GM21390 (cell line): ENCODE measurements around the gene MAP3K5.
"Not testable (repeated sequence)": the region's sequence is repeated elsewhere in the genome, so short reads cannot be mapped to it uniquely, and the experiment has no call there.

Experiments used
- ATAC-seq: cut with Tn5 transposase; IDR thresholded peaks from one replicate; pipeline ENCODE4 v1.9.1; 2021; ENCODE audit not compliant: unreplicated experiment

MAP3K5 gene

DNA sequence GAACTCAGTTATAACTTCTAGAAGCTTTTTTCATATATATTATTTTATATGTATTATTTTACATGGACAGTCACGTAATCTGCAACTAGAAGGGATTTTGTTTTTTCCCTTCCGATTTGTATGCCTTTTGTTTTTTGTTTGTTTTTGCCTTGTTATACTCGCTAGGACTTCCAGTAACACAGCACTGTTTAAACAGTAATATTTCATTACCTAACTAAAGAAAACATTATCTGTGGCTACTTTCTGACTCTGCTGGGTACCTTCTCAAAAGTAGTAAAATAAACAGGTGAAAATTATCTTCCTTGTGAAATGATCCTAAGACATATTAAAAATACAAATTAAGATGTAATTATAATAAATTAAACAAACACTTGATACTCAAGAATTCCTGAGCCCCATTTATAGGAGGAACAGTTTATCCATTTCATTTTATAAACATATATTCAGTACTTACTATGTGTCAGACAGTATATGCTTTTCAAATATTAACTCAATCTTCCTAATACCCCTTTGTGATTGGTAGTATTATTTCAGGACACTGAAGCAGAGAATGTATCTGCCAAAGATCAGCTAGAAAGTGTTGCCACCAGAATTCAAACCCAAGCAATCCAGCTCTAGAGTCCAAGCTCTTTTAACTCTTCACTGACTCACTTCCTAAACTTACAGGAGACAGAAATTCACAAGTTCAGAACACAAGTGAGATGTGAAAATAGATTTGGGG lies 65.3 kb downstream of the MAP3K5 start:
- no peak for ATAC-seq

DNA sequence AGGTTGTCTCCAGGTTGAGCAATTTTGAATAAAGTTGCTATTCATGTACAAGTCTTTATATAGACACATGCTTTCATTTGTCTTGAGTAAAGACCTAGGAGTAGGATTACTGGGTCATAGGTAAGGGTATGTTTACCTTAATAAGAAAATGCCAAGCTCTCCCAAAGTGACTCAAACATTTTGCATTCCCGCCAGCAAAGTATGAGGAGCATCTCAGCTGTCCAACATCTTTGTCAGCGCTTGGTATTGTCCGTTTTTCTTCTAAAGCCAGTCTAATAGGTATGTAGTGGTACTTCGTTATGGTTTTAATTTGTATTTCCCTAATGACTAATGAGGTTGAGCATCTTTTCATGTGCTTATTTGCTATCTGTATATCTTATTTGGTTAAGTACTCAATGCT lies 67.2 kb downstream of the MAP3K5 start:
- ATAC-seq, result no peak

DNA sequence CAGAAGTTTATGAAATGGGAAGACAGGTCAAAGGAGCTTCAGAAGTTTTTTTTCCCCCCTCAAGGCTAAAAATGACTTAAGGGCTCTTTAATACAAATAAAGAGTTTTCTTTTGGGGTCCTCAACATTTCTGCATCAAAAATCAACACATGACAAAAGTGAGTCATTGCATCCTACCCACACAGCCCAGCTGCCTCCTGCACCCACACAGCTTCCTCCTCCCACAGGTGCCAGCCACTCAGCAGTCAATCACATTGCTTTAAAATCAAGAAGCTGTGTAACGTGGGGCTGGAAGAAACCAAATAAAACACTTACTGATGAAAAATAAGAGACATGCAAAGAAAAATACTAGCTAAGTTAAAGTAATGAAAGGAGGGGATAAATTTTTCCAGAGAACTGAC lies 68.5 kb downstream of the MAP3K5 start:
- ATAC-seq, result no peak

DNA sequence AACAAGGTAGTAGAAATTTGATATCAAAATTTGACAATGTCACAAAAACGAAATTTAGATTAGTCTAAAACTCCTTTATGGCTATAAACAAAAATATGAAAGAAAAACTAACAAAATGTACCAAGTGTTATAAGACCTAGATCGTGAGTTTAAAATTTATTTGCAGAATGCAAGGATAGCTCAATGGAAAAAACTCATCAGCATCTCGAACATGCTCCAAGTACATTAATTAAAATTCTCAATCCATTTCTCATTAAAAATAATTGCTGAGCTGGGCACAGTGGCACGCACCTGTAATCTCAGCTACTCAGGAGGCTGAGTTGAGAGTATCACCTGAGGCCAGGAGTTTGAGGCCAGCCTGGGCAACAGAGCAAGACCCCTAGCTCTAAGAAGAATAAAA lies 70.8 kb downstream of the MAP3K5 start:
- no peak for ATAC-seq

DNA sequence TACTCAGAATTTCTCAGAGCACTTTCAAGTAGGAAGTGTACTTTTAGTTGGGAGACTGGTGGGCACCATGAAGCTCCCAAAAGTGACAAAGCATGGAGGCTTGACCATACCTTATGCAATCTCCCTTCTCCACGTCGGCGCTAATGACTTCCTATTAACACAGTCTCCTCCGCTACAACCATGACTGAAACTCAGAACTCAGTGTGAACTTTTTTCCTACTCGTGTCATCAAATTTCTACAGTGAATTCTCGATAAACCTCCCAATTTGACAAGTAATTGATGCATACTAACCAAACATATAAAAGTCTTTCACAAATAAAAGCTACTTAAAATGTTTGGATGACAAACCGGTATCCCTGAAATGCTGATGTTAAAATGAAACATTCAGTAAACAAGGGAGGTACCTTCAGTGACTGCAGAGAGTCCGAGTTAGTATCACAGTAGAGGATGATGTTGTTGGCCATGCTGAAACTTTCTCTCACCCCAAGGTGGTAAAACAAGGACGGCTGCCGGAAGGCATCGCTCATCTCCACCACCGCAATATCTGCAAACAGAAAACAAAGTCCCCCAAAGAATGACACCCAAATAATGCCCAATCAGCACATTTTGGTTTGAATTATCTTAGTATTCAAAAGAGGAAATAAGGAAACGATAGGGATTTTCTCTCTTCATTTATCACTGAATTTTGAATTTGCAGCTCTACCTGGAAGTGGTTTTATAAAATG lies 72.1 kb downstream of the MAP3K5 start:
- peak; percentile 42 for ATAC-seq

DNA sequence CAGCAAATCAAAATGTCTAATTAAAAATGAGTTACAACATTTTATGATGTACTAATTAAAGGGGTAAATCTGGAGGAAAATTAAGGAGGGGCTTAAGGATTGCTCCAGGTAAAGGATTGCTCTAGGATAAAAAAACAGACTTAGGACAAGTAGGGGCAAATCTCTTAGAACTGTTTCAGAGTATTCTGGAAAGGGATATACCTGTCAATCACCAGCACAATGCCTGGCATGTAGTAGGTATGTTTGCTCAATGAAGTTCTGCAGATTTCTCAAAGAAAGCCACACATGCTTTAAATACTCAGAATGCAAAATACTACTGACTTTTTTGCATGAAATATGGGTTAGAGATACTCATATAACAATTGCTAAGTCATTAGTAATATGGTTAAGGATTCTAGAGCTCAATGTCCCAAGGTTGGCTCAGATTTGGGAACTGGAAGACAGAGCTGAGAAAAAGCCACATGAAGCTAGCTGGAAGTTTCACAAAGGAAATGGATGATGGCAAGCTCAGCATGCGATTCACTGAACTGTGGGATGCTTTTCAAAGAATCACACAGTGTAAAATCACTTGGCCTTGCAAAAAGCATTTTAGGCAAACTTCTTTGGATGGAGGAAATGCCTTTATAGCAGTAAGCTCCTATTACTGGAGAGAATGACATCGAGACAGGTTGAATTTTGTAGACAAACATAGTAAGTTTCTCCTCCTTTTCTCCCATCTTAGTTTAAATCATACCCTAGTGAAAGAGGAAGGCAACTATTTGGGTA lies 72.8 kb downstream of the MAP3K5 start:
- peak; percentile 47 for ATAC-seq

DNA sequence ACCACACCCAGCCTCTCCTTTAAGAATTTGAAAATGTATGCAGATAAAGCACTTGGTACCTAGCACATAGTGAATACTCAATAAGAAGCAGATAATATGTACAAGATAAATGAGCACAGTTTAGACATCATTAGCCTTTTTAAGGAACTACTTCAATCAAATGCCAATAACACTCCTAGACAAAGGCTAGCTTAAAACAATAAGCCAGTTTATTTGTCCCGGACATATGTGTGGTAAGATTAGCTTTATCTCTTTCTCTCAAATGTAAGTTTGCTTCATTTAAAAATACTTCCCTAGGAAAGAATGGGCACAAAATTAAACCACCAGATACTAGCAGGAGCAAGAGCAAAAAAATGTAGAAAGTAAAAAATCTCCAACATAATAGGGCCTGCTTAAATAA lies 73.8 kb downstream of the MAP3K5 start:
- ATAC-seq, result no peak

DNA sequence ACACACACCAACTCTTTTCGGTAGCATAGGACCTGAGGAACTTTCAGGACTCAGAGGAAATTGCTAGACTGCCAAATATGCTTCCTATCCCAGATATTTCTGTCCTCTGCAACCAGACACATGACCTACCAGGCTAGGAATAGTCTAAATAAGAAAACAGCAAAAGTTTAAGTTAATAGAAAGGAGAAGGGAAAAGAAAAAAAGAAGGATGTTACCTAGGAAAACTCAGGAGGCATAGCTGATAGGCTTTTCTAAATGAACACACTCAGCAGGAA lies 74.6 kb downstream of the MAP3K5 start:
- peak; percentile 14 for ATAC-seq

DNA sequence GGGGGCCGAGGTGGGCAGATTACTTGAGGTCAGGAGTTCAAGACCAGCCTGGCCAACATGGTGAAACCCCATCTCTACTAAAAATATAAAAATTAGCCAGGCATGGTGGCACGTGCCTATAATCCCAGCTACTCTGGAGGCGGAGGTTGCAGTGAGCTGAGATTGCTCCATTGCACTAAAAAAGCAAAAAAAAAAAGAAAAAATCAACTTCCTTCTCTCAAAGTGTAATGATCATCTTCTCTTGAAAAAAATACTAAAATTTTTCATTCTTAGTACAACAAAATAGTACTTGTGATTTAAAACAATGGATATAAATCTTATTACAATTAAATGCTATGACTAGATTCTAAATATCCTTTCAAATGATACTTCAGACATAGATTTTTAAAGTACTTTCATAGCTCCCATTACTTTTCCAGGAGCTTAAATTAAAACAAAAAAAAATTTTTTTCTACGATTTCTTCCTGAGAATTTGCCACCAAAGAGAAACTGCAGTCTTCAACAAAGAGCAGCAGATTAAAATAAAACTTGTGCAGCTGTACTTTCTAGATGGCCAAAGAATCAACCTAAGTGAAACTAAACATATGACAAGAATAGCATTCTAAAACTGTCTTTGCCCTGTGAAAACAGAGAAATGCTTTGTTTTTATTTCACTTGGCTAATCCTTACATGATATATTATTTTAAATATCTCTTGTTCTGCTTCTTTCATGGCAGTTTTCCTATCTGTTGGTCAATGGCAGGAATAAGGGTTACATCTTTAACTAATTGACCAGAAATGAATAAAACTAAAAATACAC lies 75.2 kb downstream of the MAP3K5 start:
- peak; percentile 58 for ATAC-seq

DNA sequence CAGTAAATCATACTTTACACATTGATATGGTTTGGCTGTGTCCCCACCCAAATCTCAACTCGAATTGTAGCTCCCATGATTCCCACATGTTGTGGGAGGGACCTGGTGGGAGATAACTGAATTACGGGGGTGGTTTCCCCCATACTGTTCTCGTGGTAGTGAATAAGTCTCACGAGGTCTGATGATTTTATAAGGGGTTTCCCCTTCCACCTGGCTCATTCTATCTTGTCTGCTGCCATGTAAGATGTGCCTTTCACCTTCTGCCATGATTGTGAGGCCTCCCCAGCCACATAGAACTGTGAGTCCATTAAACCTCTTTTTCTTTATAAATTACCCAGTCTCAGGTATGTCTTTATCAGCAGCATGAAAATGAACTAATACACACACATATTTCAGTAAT lies 79.6 kb downstream of the MAP3K5 start:
- ATAC-seq, result not testable (repeated sequence)

DNA sequence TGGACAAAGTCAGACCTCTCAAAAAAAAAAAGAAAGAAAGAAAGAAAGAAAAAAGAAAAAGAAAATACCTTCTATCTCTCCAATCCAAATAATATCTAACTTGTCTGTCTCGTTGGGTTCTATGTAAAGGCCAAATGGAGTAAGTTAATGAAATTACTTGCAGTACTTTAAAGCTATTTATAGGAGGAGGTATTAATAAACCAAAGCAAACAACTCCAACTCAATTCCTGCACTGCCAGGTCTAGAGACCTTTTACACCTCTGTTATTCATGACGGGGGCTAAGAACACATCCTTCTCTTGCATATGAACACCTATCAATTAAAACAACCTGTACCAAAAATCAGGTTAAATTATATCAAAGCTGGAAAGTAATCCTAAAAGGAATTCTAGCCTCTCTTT lies 80.6 kb downstream of the MAP3K5 start:
- ATAC-seq, result no peak

DNA sequence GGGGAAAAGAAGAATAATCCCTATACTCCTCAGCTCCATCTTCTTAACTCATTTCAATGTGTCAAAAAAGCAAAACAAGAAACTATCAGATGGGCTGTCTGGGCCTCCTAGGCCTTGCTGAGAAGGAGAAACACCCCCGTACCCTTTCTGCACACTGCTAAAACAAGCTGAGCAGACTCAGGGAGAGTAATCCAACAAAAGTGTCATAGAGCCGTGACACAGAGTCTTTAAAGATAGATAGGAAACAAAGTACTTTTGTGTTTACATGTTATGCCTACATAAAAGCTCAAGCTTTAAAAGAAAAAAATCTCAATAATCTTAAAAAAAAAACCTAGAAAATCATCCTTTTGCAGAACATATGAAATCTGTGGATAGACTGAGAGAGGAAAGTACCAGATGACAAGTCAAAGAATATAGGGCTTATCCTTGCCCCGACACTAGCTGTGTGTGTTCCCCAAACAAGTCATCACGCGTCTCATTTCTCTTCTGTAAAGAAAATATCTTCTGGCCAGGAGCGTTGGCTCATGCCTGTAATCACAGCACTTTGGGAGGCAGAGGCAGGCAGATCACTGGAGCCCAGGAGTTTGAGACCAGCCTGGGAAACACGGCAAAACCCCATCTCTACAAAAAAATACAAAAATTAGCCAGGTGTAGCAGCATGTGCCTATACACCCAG lies 81.3 kb downstream of the MAP3K5 start:
- ATAC-seq, result no peak

DNA sequence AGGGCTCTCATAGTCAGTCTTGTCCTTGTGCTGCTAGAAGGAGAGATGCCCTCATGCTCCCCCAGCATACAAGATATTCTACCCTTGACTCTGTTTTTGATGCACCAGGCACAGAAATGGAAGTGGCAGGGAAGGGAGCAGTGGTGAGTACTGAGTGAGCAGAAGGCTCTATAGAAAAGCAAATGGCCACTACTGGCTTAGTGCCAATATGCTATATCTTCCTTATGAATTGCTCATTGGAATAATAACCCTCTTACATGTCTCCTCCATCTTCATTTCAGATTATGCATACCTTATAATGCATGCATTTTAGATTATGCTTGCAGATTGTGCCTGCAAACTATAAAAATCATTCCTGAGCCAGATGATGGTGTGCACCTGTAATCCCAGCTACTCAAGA lies 82.8 kb downstream of the MAP3K5 start:
- ATAC-seq, result no peak

DNA sequence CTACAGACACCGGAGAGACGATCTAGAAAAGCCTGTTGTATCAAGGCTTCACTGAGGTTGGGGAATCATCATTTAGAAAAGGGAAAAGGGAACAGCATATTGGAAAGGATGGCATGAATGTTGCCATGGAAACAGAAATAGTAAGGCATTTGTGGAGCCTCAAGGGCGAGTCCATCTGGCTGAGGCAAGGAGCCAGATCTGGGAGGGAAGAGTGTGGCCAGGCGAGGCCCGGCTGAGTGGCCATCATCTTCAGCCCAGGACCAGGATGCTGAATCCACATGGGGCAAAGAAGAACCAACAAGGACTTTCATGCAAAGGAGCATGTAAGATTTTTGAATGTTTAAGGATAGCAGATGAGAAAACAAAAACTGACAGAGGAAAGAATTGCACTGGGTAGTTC lies 85.8 kb downstream of the MAP3K5 start:
- no peak for ATAC-seq

DNA sequence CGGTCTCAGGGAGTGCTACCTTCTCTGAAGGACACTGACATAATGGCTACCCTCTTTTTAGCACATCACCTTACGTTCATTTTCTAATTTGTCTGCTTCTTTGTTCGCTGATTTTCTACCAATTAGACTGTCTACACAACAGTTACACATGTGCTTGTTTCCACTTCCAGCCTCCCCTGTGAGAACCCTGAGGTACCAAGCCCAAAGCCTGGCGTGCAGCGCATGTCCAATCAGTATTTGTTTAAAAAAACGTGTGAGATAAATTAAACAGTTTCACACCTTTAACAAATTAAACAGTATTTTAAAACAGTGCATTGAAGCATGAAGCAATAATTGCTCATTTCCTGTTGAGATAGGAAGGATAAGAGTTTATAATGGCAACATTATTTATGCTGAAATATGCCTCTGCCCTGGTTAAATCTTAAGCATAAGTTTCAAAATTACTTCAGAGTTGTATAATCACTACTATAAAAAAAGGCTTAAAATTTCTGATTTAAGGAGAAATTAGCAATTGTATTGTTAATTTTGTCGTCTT lies 88.9 kb downstream of the MAP3K5 start:
- no peak for ATAC-seq

DNA sequence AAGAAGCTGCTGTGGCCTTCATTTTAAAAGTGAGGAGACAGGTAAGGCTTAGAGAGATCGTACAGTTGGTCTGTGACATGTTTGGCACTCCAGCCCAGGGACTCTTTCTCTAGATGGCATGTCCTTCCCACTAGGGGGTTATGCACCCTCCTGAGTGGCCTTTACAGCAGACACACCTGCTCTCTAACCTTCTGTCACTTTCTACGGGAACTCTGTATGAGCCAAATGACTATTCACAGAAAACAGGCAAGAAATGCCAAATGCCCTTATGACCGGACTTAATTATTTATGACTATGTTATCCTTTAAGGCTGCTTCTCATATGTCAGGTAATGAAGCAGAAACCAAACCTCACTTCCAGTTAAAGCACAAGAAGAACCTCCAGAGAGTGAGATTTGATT lies 91.2 kb downstream of the MAP3K5 start:
- ATAC-seq, result no peak

DNA sequence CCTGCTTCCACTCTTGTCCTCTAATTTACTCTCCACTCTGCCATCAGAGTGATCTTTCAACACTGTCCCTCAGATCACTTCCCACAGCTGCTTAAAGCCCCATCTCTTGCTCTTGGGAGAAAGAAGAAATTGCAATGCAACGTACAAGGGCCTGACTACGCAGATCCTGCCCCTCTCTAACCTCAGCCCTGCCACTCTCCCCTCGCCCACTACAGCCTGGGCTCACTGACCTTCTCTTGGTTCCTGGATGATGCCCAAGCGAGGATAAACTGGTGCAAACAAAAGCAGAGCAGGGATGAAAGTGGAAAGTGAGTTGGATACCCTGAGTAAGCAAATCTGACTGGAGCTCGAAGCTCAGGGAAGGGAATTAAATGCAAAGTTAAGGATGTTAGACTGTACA lies 92.9 kb downstream of the MAP3K5 start:
- no peak for ATAC-seq

DNA sequence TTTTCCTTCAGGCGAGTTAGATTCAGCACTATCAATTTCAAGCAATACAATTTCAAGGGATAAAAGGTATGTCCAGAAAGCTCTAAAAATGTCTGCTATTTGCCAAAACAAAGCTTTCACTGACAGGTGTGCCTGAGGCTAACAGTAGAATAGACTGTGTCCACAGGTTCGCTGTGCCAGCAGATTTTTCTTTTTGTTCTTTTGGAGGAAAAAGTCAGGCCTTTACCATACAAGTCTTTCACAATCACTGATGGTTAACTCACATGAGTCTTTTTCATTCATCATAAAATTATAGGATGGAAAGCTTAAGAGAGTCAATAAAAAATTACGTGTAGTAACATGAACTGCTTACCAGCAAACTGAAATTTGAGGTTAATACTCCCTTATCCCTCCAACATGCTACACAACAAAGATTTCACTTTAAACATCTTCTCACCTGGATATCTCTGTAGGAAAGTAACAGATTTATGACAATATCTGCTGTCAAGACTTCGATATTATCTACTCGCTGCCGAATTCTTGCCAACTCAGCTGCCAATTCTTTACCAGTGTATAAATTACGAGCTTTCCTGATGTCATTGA lies 95.4 kb downstream of the MAP3K5 start:
- ATAC-seq, result no peak

DNA sequence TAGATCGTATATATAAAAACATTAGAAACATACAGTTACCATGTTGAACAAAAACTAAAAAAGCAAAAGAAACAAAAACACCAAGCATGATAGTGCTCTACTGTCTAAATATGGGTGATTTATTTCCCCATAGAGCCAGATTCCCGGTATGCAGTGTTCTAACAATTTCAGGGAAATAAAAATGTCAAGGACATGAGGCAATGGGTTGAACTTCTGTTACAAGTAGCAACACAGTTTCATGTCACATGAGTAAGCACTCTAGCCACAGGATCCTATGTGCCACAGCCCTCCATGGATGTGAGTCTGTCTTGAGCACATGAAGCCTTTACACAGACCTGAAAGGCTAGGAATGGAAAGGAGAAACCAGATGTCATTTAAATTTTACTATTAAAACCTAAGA lies 96.0 kb downstream of the MAP3K5 start:
- no peak for ATAC-seq

DNA sequence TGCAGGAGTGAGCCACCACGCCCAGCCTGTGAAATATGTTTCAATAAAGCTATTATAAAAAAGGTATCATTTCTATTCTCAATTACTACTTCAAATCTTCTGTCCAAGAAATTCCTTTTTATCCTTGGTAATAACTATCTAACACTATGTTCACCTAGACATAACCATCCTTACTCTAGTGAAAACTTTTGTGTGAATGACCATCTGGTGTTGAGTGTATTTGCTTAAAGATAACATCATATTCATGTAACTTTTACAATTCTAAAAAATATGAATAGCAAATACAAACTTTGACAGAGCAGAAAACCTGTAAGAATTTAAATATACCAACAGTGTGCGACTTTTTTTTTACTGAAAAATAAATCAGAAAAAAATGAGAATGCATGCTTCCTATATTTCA lies 96.9 kb downstream of the MAP3K5 start:
- ATAC-seq, result no peak
